GM12801 (cell line): ENCODE measurements around the gene MESP2.

Experiments used
- CTCF ChIP-seq: IDR thresholded peaks from one replicate; pipeline ENCODE4 v1.5.1; 2011; ENCODE audit warnings: control low read depth; ENCODE audit not compliant: insufficient read length; ENCODE audit errors: extremely low read depth

Gene MESP2

GRCh38 chr15:89743594-89743993, 32.5 kb upstream of the MESP2 start:
- TF ChIP-seq CTCF, result no peak

GRCh38 chr15:89745131-89745530, 31.0 kb upstream of the MESP2 start:
- TF ChIP-seq CTCF, result no peak

- no peak for TF ChIP-seq CTCF
Observed at GRCh38 chr15:89745768-89746167, 30.4 kb upstream of the MESP2 start.

- TF ChIP-seq CTCF, result no peak
Observed at GRCh38 chr15:89746386-89746780, 29.7 kb upstream of the MESP2 start.

GRCh38 chr15:89747708-89748682, 28.1 kb upstream of the MESP2 start:
- TF ChIP-seq CTCF, result no peak

- no peak for TF ChIP-seq CTCF
Observed at GRCh38 chr15:89749054-89749453, 27.1 kb upstream of the MESP2 start.

GRCh38 chr15:89749526-89749925, 26.6 kb upstream of the MESP2 start:
- TF ChIP-seq CTCF, result no peak
